GM21529 (cell line): ENCODE results near the gene ACCS.

Experiments
- ATAC-seq: cut with Tn5 transposase; IDR thresholded peaks from one replicate; pipeline ENCODE4 v1.9.1; 2021; ENCODE audit not compliant: unreplicated experiment

ACCS gene

GRCh38 chr11:44065841-44066731 lies at the start of gene ACCS:
TSS of gene ACCS (plus strand) at chr11:44066270. CDS start at chr11:44067628, 1,358 bp downstream.
- ATAC-seq, result peak; percentile 96

GRCh38 chr11:44016546-44017442 lies 49.3 kb upstream of the ACCS start:
- no peak for ATAC-seq

GRCh38 chr11:44017443-44018126 lies 48.5 kb upstream of the ACCS start:
- ATAC-seq, result no peak

GRCh38 chr11:44018127-44018521 lies 47.9 kb upstream of the ACCS start:
- no peak for ATAC-seq

- ATAC-seq, result no peak
These were observed 47.2 kb upstream of the ACCS start for GRCh38 chr11:44018829-44019228.

GRCh38 chr11:44024977-44025376 lies 41.1 kb upstream of the ACCS start:
- no peak for ATAC-seq

GRCh38 chr11:44025727-44026126 lies 40.3 kb upstream of the ACCS start:
- ATAC-seq, result no peak

GRCh38 chr11:44028401-44028800 lies 37.7 kb upstream of the ACCS start:
- ATAC-seq, result no peak

GRCh38 chr11:44028816-44029506 lies 37.1 kb upstream of the ACCS start:
- ATAC-seq, result no peak

- ATAC-seq, result no peak
These were observed 36.6 kb upstream of the ACCS start for GRCh38 chr11:44029507-44029845.

GRCh38 chr11:44029977-44030911 lies 35.8 kb upstream of the ACCS start:
- no peak for ATAC-seq

- no peak for ATAC-seq
These were observed 35.1 kb upstream of the ACCS start for GRCh38 chr11:44030996-44031395.

GRCh38 chr11:44031549-44031948 lies 34.5 kb upstream of the ACCS start:
- no peak for ATAC-seq

- ATAC-seq, result no peak
These were observed 33.6 kb upstream of the ACCS start for GRCh38 chr11:44032299-44033085.

- no peak for ATAC-seq
These were observed 32.6 kb upstream of the ACCS start for GRCh38 chr11:44033411-44033850.

GRCh38 chr11:44033856-44034255 lies 32.2 kb upstream of the ACCS start:
- ATAC-seq, result no peak

- ATAC-seq, result no peak
These were observed 31.4 kb upstream of the ACCS start for GRCh38 chr11:44034639-44035038.

- ATAC-seq, result peak; percentile 91
These were observed 29.0 kb upstream of the ACCS start for GRCh38 chr11:44036811-44037657.
